Ishikawa (cell line): ENCODE data around the gene NCKAP5L.

Experiments
- CREB1 ChIP-seq: IDR thresholded peaks from 2 replicates; pipeline ENCODE4 v1.6.1; 2012; ENCODE audit warnings: low read depth
- EGR1 ChIP-seq: IDR thresholded peaks from 2 replicates; pipeline ENCODE4 v1.6.1; 2012
- RAD21 ChIP-seq: IDR thresholded peaks from 2 replicates; pipeline ENCODE4 v1.6.1; 2012; ENCODE audit warnings: low read depth
- TEAD4 ChIP-seq: IDR thresholded peaks from 2 replicates; pipeline ENCODE4 v1.6.1; 2012
- YY1 ChIP-seq: IDR thresholded peaks from 2 replicates; pipeline ENCODE4 v1.6.1; 2012; ENCODE audit warnings: low read depth

GRCh38 chr12:49870501-49871262 lies 42.5 kb upstream of the NCKAP5L start:
- TF ChIP-seq CREB1 (no peak), EGR1 (no peak), TEAD4 (no peak), RAD21 (no peak), YY1 (no peak)
